DMS114 treated with DMSO at 0.1 percent for 48 hours (cell line): ENCODE data around the gene PCYOX1L.
"Not testable (repeated sequence)": the region's sequence is repeated elsewhere in the genome, so short reads cannot be mapped to it uniquely, and the experiment has no call there.

Source experiments
- DNase-seq: peaks from one replicate; lab custom pipeline; 2025; ENCODE audit not compliant: unreplicated experiment; lab: John Stamatoyannopoulos, UW

PCYOX1L gene

DNA sequence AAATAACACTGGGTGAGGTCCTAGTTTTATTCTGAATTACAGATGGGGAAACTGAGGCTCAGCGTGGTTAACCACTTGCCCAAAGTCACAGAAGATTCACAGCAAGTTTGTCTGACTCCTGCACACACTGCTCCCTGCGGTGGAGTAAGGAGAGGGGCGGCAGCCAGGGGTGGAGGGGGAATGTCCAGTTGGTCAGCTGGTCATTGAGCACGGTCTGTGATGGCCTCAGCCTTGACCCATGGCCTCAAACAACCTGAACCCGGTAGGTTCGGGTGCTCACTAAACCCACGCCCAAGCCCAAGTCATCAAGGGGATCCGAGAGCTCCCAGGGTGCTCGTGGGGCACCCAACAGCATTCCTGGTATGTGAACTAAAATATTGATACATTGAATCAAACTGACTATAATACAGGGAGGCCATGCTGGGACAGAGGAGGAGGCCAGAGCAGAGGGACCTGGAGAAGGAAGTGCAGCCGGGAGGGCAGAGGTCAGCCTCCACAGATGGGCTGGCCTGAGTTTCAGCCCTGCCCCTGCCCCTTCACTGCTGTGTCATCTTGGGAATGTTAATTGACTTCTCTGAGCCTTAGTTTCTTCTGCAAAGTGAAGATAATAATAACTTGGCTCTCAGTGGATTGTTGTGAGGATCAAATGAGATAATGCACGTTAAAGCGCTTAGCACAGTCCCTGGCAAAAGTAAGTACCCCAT is 24.8 kb downstream of the PCYOX1L start:
- DNase-seq: no peak

GRCh38 chr5:149383399-149383798 is 25.6 kb downstream of the PCYOX1L start:
- no peak for DNase-seq

DNA sequence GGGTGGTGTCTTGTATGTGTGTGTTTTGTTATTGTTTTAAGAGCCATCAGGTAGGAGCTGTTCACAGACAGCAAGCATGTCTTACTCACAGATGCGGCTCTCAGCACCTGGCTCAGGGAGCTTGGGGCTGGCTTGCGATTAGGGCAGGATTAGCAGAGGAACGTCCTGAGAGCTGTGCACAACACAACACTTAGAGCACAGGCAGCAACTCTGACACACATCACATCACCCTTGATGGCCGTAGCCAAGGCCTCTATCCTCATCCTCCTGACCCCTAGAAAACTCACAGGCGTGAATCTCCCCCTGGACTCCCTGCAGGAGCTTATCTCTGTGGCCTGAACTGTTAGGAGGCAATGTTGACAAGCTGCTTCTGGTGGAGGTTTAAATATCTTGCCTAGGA is 28.3 kb downstream of the PCYOX1L start:
- DNase-seq: no peak

DNA sequence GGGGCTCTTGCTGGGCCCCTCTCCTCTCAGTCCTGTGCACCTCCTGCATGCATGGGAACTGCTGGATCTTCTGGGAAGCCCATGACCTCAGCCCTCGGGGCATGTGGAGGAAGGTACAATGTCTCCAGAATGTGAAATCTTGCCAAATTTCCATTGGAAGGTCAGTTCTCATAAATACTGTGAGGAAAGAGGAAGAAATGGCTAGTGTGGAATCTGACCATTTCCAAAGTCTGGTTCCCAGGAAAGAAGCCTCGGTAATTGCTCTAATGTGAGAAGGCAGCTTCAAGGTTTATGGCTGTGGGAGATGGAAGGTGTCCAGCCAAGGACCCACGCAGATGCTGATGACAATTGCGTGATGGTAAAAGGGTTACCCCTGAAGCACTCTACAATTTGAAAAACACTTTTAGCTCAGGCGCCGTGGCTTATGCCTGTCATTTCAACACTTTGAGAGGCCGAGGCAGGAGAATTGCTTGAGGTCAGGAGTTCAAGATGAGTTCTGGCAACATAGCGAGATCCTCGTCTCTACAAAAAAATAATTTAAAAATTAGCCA is 29.3 kb downstream of the PCYOX1L start:
- no peak for DNase-seq

- DNase-seq: no peak
Observed at GRCh38 chr5:149387982-149388381, 30.1 kb downstream of the PCYOX1L start.

- no peak for DNase-seq
Observed at GRCh38 chr5:149388498-149389190, 30.8 kb downstream of the PCYOX1L start.

GRCh38 chr5:149389552-149390495 is 32.0 kb downstream of the PCYOX1L start:
- DNase-seq: no peak

- not testable (repeated sequence) for DNase-seq
Observed at GRCh38 chr5:149391076-149391475, 33.2 kb downstream of the PCYOX1L start.

DNA sequence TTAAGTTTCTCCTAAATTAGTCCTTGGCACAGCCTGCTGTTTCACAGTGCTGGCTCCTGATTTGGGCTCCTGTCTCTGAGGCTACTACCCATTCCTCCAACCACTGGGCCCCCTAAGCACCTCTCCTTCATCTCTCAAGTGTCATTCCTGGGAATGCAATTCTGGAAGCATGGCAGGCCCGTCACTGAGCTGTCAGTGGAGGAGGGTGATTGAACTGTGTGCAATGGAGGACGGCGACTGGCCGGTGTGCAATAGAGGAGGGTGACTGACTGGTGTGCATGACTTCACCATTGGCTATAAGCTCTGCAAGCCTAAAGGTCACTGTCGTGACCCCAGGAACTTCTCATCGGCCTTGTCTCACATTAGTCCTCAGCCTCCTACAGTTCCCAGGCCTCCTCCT is 33.7 kb downstream of the PCYOX1L start:
- DNase-seq: no peak

GRCh38 chr5:149392718-149393117 is 34.9 kb downstream of the PCYOX1L start:
- no peak for DNase-seq

DNA sequence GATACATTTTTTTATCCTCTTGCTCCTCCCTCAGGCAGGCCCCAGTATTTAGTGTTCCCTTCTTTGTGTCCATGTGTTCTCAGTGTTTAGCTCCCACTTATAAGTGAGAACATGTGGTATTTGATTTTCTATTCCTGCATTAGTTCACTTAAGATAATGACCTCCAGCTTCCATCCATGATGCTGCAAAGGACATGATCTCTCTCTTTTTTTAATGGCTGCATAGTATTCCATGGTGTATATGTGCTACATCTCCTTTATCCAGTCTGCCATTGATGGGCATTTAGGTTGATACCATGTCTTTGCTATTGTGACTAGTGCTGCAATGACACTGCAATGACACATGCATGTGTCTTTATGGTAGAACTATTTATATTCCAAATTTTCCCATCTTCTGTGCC is 37.1 kb downstream of the PCYOX1L start:
- DNase-seq: not testable (repeated sequence)

- no peak for DNase-seq
Observed at GRCh38 chr5:149397530-149397929, 39.7 kb downstream of the PCYOX1L start.

- DNase-seq: not testable (repeated sequence)
Observed at GRCh38 chr5:149398747-149399266, 41.0 kb downstream of the PCYOX1L start.

DNA sequence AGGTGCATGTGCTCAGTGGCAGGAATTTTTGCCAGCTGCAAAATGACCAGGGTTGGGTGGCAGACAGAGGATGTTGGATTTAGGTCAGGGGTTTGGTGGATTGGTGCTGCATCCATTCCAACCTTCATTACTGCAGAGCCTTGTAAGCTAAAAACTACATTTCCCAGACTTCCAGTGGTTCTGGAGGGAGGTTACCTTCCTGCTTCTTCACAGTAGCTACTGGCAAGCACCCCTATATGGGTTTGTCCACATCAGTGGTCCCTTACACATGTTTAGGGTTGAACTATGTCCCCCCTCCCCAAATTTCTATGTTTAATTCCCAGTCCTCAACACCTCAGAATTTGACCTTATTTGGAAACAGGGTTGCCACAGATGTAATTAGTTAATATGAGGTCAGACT is 41.9 kb downstream of the PCYOX1L start:
- no peak for DNase-seq

DNA sequence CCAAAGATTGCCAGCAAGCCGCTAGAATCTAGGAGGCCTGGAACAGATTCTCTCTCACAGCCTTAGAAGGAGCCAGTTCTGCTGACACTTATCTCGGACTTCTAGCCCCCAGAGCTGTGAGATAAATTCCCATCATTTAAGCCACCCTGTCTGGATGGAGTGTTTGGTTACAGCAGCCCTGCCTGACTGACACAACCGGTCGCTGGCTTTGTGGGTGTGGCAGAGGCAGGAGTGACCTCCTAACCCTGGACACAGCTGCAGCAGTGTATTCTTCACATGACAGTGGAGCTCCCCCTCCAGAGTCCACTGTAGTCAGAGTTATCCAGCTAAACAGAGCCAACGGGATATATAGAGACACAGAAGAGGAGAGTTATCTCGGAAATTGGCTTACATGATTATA is 42.5 kb downstream of the PCYOX1L start:
- DNase-seq: no peak

DNA sequence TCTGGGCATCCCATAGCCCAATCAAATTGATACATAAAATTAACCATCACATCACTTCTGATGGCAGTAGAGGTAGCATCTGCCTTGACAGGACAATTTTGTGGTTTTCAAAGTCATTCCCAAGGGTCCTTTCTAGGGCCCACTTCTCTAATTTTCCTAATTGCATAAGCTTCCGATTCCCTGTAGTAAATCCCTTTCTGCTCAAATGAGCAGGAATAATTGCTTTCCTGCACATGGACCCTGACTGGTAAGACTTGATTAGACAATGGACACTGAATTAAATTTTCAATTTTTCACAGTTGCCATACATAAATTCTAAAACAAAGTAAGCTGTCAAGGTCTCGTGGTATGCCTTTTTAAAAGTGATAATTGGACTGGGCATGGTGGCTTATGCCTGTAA is 43.2 kb downstream of the PCYOX1L start:
- DNase-seq: no peak

GRCh38 chr5:149402291-149402690 is 44.4 kb downstream of the PCYOX1L start:
- DNase-seq: no peak

DNA sequence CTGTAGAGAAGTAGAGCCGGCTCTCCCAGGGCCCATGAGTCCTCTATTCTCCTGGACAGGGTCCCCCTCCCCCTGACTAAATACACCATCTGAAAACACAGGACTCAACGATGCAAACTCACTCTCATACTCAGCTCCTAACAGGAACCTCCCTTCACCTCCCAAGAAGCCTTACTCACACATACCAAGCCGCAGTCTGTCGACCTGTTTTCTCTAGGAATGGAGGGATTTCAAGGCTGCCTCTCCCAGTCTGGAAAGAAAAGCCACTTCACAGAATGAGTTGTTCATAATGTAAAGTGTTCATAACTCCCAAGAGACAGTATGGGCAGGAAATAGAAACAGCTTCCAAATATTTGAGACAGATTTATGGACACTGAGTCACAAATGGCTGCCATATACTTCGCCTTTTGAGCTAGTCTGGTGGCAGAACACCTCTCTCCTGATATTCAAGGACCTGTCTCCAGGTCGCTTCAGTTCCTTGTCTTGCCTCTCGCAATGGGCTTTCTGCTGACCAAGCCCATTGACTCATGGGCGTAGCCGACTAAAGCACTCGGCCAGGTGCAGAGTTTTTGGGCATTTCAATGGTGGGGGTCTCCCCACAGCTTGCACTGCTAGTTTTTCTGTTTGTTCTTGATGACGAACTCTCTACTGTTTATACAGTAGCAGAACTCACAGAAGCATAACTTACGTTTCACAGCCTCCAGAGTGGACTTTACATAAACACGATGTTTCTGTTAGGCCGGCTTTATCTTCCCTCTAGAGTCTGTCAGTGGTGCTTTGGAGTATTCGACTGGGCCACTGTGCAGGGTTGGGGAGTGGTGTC is 46.3 kb downstream of the PCYOX1L start:
- no peak for DNase-seq

DNA sequence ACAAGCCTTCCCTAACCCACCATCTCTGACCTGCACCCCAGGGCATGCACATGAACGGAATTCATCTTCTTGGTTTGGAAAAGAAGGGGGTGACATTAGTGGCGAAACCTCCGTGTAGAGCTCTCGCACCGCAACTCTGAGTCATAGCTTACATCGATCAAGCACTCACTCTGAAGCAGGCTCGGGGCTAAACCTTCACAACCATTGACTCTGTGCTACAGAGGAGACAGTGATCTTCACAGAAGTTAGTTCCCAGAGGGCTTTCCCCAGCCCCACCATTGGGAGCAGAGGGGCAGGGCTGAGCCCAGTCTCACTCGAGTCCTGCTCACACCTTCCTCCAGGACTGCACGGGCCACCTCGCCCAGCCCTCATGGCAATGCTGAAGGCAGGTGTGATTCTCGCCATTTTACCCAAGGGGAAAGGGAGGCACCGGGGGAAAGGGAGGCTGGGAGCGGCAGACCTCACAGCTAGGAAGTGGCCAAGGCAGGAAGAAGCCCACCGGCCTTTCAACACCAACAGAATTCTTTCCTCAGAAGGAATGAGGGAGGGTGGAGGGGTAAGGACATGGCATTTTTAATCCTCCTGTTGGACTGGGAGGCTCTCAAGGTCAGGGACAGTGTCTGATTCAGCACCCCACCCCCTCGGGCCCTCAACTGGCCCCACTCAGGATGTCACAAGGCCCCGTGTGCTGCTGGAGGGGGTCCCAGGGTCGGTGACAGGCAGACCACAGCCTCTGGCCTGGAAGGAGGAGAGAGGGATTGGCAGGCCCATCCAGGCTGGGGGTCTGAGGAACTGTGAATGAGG is 47.1 kb downstream of the PCYOX1L start:
- DNase-seq: no peak
